SU-DHL-6 (cell line): Measurements from ENCODE around the gene SMIM38.
"Not testable (repeated sequence)": the region's sequence is repeated elsewhere in the genome, so short reads cannot be mapped to it uniquely, and the experiment has no call there.

Experiments used
- H2AFZ ChIP-seq: fragments of 200-600 bp; sonication (generic); 2 replicates; pipeline ENCODE4 v1.6.1; 2014; ENCODE audit warnings: low read depth, mild to moderate bottlenecking, moderate library complexity, mixed read lengths, antibody characterized with exemption, low read length; ENCODE audit not compliant: severe bottlenecking
- H3F3A ChIP-seq: fragments of 200-600 bp; shearing (Covaris generic); 2 replicates; pipeline ENCODE4 v1.6.0; 2016; ENCODE audit warnings: antibody characterized with exemption, mild to moderate bottlenecking; ENCODE audit not compliant: insufficient read depth
- H3K27ac ChIP-seq: fragments of 200-600 bp; sonication (generic); 2 replicates; pipeline ENCODE4 v1.5.1; 2016; ENCODE audit warnings: low read depth, mild to moderate bottlenecking, low read length, moderate library complexity, mixed read lengths
- H3K27me3 ChIP-seq: fragments of 200-600 bp; sonication (generic), shearing (Covaris generic); 2 replicates; pipeline ENCODE4 v1.6.0; 2014; ENCODE audit warnings: mild to moderate bottlenecking, low read length
- H3K36me3 ChIP-seq: fragments of 200-600 bp; sonication (generic); 2 replicates; pipeline ENCODE4 v1.6.1; 2014; ENCODE audit warnings: mild to moderate bottlenecking, low read length, mixed read lengths
- H3K4me2 ChIP-seq: fragments of 300-600, 200-600 bp; shearing (Covaris generic), sonication (generic); 2 replicates; pipeline ENCODE4 v1.6.0; 2014; ENCODE audit warnings: low read length, low read depth, mild to moderate bottlenecking; ENCODE audit not compliant: poor library complexity, severe bottlenecking
- H3K4me3 ChIP-seq: fragments of 200-600 bp; sonication (generic); 2 replicates; pipeline ENCODE4 v1.5.1; 2014; ENCODE audit warnings: antibody characterized with exemption, low read length, mild to moderate bottlenecking, mixed read lengths; ENCODE audit not compliant: insufficient read depth, poor library complexity, severe bottlenecking
- H3K79me2 ChIP-seq: fragments of 200-600 bp; sonication (generic); 2 replicates; pipeline ENCODE4 v1.6.1; 2014; ENCODE audit warnings: mild to moderate bottlenecking, low read length, moderate library complexity; ENCODE audit not compliant: insufficient read depth
- H3K9ac ChIP-seq: fragments of 200-600 bp; sonication (generic); 2 replicates; pipeline ENCODE4 v1.7.0; 2014; ENCODE audit warnings: mild to moderate bottlenecking, low read length
- H3K9me2 ChIP-seq: fragments of 200-600 bp; sonication (generic); replicated peaks from 2 replicates; pipeline ENCODE4 v1.6.1; 2014; ENCODE audit warnings: low read length; ENCODE audit not compliant: insufficient read depth
- H3K9me3 ChIP-seq: fragments of 200-600 bp; sonication (generic); 2 replicates; pipeline ENCODE4 v1.6.1; 2014; ENCODE audit warnings: low read length, mixed read lengths; ENCODE audit not compliant: insufficient read depth
- H4K20me1 ChIP-seq: fragments of 200-600 bp; sonication (generic); 2 replicates; pipeline ENCODE4 v1.6.1; 2014; ENCODE audit warnings: low read depth, mild to moderate bottlenecking, antibody characterized with exemption, low read length, moderate library complexity, mixed read lengths
- EZH2phosphoT487 ChIP-seq: fragments of 200-600 bp; sonication (generic), shearing (Covaris generic); conservative IDR thresholded peaks from 2 replicates; pipeline ENCODE4 v1.6.1; 2018; ENCODE audit warnings: mild to moderate bottlenecking, antibody characterized with exemption, low read length, moderate library complexity, mixed read lengths
- TF ChIP-seq, protein P1 (sequence below): fragments of 200-600 bp; sonication (generic); IDR thresholded peaks from one replicate; pipeline ENCODE4 v1.5.1; 2017; ENCODE audit warnings: antibody characterized with exemption, mild to moderate bottlenecking, low read length, moderate library complexity; ENCODE audit not compliant: insufficient read depth, poor library complexity, severe bottlenecking

Gene SMIM38

GRCh38 chr11:69136471-69136870 lies 19.3 kb upstream of the SMIM38 start:
- Histone ChIP-seq H3K27ac (no peak overlapping the region), H3K9ac (no peak overlapping the region), H3K4me2 (no peak overlapping the region), H3K36me3 (no peaks in the 10 kb centered on the region), H3K4me3 (no peak overlapping the region), H3K9me2 (no peaks in the 10 kb centered on the region), H3F3A (no peaks in the 10 kb centered on the region), H3K79me2 (no peaks in the 10 kb centered on the region), H2AFZ (no peak overlapping the region), H3K27me3 (no peaks in the 10 kb centered on the region), H4K20me1 (no peaks in the 10 kb centered on the region), H3K9me3 (no peaks in the 10 kb centered on the region)
- TF ChIP-seq, protein P1, sequence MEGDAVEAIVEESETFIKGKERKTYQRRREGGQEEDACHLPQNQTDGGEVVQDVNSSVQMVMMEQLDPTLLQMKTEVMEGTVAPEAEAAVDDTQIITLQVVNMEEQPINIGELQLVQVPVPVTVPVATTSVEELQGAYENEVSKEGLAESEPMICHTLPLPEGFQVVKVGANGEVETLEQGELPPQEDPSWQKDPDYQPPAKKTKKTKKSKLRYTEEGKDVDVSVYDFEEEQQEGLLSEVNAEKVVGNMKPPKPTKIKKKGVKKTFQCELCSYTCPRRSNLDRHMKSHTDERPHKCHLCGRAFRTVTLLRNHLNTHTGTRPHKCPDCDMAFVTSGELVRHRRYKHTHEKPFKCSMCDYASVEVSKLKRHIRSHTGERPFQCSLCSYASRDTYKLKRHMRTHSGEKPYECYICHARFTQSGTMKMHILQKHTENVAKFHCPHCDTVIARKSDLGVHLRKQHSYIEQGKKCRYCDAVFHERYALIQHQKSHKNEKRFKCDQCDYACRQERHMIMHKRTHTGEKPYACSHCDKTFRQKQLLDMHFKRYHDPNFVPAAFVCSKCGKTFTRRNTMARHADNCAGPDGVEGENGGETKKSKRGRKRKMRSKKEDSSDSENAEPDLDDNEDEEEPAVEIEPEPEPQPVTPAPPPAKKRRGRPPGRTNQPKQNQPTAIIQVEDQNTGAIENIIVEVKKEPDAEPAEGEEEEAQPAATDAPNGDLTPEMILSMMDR = no peak
- TF ChIP-seq EZH2phosphoT487 = no peak

DNA sequence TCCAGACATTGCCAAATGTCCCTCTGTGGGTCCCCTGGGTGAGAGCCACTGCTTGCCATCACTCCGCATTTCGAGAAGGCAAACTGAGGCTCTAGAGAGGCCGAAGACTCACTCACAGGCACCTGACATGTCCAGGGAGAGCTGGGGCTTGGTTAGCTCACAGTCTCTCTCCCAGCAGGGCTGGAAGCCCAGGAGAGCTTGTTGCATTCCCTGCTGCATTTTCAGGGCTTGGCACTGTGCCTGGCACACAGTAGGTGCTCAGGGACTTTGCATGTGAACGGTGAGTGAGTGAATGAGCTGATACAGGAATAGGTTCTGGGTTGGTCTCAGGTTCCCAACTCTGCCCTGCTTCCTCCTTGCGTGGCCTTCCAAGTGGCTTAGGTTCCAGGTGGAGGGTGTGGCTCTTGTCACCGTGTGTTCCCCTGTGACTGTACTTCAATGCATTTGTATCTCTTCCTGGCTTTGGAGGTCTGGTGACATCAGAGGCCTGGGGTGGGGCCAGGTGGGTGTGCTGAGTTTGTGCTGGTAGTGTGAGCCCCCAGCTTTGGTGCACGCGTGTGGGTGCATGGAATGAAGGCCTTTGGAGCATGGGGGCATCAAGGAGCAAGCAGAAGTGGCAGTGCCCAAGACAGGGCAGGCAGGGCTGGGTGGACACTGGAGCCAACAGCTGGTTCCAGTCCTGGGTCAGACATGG lies 18.4 kb upstream of the SMIM38 start:
- Histone ChIP-seq H2AFZ (no peak overlapping the region), H3K79me2 (no peaks in the 10 kb centered on the region), H3K9me3 (no peaks in the 10 kb centered on the region), H3K4me2 (no peak overlapping the region), H4K20me1 (no peaks in the 10 kb centered on the region), H3K4me3 (no peak overlapping the region), H3K9ac (no peak overlapping the region), H3K27me3 (no peaks in the 10 kb centered on the region), H3F3A (no peaks in the 10 kb centered on the region), H3K27ac (no peak overlapping the region), H3K36me3 (no peaks in the 10 kb centered on the region), H3K9me2 (no peaks in the 10 kb centered on the region)
- TF ChIP-seq EZH2phosphoT487 = no peak
- TF ChIP-seq, protein P1 = no peak

DNA sequence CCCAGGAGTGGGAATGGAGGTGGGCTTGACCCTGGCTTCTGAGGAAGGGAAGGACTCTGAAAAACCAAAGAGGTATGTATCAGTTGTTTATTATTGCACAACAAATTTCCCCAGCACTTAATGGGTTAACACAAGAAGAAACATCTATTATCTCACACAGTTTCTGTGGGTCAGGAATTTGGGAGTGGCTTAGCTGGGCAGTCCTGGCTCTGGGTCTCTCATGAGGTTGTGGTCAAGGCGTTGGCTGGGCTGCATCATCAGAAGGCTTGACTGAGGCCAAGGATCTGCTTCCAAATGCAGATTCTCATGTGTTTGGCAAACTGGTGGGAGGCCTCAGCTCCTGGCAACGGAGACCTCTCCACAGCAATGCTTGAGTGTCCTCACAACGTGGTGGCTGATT lies 17.5 kb upstream of the SMIM38 start:
- Histone ChIP-seq H3K9me3 (no peaks in the 10 kb centered on the region), H3K27ac (no peak overlapping the region), H4K20me1 (no peaks in the 10 kb centered on the region), H3K27me3 (no peaks in the 10 kb centered on the region), H3K4me2 (no peak overlapping the region), H3K79me2 (no peaks in the 10 kb centered on the region), H3F3A (no peaks in the 10 kb centered on the region), H3K36me3 (no peaks in the 10 kb centered on the region), H2AFZ (no peak overlapping the region), H3K4me3 (no peak overlapping the region), H3K9ac (no peak overlapping the region), H3K9me2 (no peaks in the 10 kb centered on the region)
- TF ChIP-seq, protein P1 = no peak
- TF ChIP-seq EZH2phosphoT487 = no peak

DNA sequence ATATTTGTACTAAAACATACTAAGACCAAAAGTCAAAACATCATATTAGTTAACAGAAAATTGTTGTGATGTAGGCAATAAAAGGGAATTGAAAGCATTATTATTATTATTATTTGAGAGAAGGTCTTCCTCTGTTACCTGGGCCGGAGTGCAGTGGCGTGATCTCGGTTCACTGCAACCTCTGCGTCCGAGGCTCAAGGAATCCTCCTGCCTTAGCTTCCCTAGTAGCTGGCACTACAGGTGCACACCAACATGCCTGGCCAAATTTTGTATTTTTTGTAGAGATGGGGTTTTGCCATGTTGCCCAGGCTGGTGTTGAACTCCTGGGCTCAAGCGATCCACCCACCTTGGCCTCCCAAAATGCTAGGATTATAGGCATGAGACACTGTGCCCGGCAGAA lies 15.6 kb upstream of the SMIM38 start:
- H3K27ac ChIP-seq, H3F3A ChIP-seq, H3K36me3 ChIP-seq, H4K20me1 ChIP-seq, H2AFZ ChIP-seq, H3K4me2 ChIP-seq, H3K9me3 ChIP-seq, H3K27me3 ChIP-seq, H3K79me2 ChIP-seq, H3K9me2 ChIP-seq, H3K4me3 ChIP-seq, H3K9ac ChIP-seq: not testable (repeated sequence)
